HL-60 (cell line): ENCODE results near the gene GSTO2.

ENCODE experiments used
- POLR2AphosphoS5 ChIP-seq: IDR thresholded peaks from 2 replicates; pipeline ENCODE4 v1.6.1; 2012; ENCODE audit warnings: low read depth
- SPI1 ChIP-seq: IDR thresholded peaks from 2 replicates; pipeline ENCODE4 v1.6.1; 2012; ENCODE audit warnings: low read depth, mild to moderate bottlenecking, borderline replicate concordance
- TF ChIP-seq, protein P1 (sequence below): IDR thresholded peaks from one replicate; pipeline ENCODE4 v1.5.1; 2011; ENCODE audit warnings: low read length, control low read depth, inconsistent platforms; ENCODE audit not compliant: insufficient read depth
- TF ChIP-seq, protein P2 (sequence below): IDR thresholded peaks from 2 replicates; pipeline ENCODE4 v1.6.1; 2012; ENCODE audit warnings: low read depth; ENCODE audit not compliant: insufficient replicate concordance

- TF ChIP-seq, protein P1, sequence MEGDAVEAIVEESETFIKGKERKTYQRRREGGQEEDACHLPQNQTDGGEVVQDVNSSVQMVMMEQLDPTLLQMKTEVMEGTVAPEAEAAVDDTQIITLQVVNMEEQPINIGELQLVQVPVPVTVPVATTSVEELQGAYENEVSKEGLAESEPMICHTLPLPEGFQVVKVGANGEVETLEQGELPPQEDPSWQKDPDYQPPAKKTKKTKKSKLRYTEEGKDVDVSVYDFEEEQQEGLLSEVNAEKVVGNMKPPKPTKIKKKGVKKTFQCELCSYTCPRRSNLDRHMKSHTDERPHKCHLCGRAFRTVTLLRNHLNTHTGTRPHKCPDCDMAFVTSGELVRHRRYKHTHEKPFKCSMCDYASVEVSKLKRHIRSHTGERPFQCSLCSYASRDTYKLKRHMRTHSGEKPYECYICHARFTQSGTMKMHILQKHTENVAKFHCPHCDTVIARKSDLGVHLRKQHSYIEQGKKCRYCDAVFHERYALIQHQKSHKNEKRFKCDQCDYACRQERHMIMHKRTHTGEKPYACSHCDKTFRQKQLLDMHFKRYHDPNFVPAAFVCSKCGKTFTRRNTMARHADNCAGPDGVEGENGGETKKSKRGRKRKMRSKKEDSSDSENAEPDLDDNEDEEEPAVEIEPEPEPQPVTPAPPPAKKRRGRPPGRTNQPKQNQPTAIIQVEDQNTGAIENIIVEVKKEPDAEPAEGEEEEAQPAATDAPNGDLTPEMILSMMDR = no peak
- TF ChIP-seq, protein P2, sequence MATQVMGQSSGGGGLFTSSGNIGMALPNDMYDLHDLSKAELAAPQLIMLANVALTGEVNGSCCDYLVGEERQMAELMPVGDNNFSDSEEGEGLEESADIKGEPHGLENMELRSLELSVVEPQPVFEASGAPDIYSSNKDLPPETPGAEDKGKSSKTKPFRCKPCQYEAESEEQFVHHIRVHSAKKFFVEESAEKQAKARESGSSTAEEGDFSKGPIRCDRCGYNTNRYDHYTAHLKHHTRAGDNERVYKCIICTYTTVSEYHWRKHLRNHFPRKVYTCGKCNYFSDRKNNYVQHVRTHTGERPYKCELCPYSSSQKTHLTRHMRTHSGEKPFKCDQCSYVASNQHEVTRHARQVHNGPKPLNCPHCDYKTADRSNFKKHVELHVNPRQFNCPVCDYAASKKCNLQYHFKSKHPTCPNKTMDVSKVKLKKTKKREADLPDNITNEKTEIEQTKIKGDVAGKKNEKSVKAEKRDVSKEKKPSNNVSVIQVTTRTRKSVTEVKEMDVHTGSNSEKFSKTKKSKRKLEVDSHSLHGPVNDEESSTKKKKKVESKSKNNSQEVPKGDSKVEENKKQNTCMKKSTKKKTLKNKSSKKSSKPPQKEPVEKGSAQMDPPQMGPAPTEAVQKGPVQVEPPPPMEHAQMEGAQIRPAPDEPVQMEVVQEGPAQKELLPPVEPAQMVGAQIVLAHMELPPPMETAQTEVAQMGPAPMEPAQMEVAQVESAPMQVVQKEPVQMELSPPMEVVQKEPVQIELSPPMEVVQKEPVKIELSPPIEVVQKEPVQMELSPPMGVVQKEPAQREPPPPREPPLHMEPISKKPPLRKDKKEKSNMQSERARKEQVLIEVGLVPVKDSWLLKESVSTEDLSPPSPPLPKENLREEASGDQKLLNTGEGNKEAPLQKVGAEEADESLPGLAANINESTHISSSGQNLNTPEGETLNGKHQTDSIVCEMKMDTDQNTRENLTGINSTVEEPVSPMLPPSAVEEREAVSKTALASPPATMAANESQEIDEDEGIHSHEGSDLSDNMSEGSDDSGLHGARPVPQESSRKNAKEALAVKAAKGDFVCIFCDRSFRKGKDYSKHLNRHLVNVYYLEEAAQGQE = no peak
- no peak for TF ChIP-seq POLR2AphosphoS5
- no peak for TF ChIP-seq SPI1
Measured at GRCh38 chr10:104340641-104341040, 71.7 kb downstream of the GSTO2 start.
